GM08714 (cell line): ENCODE results near the gene CYP24A1.

ENCODE experiments used
- H3K4me3 ChIP-seq: fragments of 200-500 bp; sonication (Bioruptor generic); 2 replicates; pipeline ENCODE4 v1.5.1; 2014; ENCODE audit warnings: mild to moderate bottlenecking, low read length, inconsistent platforms
- ZNF274 ChIP-seq: IDR thresholded peaks from 2 replicates; pipeline ENCODE4 v1.6.1; 2012; ENCODE audit warnings: mild to moderate bottlenecking, low read depth, low read length

CYP24A1 gene

GRCh38 chr20:54173653-54174456 is at the start of gene CYP24A1:
CYP24A1 (minus strand) TSS chr20:54173986; CDS start chr20:54173579, 407 bp downstream.
- no peak within 1 kb of the TSS for H3K4me3 ChIP-seq
- no peak for TF ChIP-seq ZNF274

GRCh38 chr20:54223285-54223684 is 49.5 kb upstream of the CYP24A1 start:
- H3K4me3 ChIP-seq: no peak overlapping the region
- no peak for TF ChIP-seq ZNF274

DNA sequence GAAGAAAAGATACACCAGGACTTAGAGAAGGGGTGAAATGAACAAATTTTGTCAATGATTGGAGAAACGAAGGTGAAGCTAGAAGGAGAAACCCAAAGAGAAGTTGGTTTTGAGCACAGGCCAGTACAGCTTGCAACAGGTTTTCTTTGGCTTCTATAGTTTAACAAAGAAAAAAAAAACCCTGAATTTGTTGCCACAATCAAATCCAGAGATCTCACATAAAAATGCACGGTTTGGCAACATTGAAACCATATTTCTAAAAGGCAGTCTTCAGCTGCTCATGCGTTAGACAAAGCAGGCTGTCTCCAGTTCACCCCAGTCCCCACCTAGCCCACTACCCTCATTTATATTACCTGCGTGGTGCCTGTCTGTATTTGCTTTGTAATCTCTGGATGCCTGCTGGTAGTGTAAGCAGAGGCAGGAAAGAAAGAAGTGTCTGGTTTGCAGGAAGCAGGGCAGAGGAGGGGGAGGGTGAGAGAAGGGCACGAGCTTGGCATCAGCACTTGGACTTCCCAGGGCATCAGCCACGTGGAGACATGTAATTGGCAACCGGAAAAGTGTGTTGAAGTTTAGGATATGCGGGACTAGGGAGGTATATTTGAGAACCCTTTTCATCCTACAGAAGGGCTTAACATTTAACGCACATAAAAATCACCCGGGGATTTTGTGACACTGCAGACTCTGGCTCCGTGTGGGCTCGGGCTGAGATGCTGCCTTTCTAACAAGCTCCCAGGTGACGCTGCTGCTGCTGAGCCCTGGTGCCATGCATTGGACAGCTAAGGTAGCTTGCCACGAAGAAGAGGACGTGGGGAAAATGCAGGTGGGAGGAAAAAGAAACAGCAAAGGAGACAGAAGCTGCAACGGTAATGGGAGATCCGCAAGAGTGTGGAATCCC is 48.5 kb upstream of the CYP24A1 start:
- no peak for TF ChIP-seq ZNF274
- no peak overlapping the region for H3K4me3 ChIP-seq

DNA sequence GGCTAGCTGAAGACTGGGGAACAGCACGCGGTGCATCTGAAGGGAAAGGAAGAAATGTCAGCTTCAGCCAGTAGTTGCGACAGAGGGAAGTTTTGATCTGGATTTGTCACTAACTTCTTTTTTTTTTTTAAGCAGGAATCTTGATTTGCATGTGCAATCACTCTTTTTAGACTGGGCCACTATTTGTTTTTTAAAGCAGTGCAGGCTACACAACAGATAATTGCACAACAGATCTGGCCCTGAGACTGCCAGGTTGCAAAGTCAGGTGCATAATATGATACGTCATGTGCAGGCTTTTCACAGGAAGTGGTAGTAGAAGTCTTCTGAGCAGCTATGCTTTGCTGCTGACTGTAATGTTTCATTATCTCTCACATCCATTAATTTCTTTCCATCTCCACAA is 47.6 kb upstream of the CYP24A1 start:
- H3K4me3 ChIP-seq: no peak overlapping the region
- TF ChIP-seq ZNF274: no peak

GRCh38 chr20:54220722-54221121 is 46.9 kb upstream of the CYP24A1 start:
- H3K4me3 ChIP-seq: no peak overlapping the region
- no peak for TF ChIP-seq ZNF274

- TF ChIP-seq ZNF274: no peak
- H3K4me3 ChIP-seq: no peak overlapping the region
Observed at GRCh38 chr20:54219751-54220426, 46.1 kb upstream of the CYP24A1 start.

GRCh38 chr20:54218470-54218869 is 44.7 kb upstream of the CYP24A1 start:
- no peak overlapping the region for H3K4me3 ChIP-seq
- no peak for TF ChIP-seq ZNF274

DNA sequence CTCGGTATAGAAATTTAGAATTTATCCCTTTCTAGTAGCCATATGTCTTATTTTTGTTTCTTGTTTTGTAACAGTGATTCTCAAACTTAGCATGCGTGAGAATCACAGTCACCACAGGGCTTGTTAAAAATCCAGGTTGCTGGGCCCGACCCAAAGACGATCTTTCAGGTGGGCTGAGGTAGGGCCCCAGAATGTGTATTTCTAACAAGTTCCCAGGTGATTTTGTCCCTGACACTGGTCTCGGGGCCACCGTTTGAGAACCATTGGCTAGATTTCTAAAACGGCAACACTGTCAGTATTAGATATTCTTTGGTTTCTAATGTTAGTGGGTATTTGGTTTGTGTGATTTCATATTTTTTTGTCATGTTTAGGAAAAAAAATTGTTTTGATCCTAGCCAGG is 44.0 kb upstream of the CYP24A1 start:
- no peak overlapping the region for H3K4me3 ChIP-seq
- TF ChIP-seq ZNF274: no peak

- no peak for TF ChIP-seq ZNF274
Observed at GRCh38 chr20:54215157-54215789, 41.5 kb upstream of the CYP24A1 start.

GRCh38 chr20:54214566-54214965 is 40.8 kb upstream of the CYP24A1 start:
- TF ChIP-seq ZNF274: no peak
- H3K4me3 ChIP-seq: no peak overlapping the region

More at GRCh38 chr20:54215157-54215789, 41.5 kb upstream of the CYP24A1 start:
- no peak overlapping the region for H3K4me3 ChIP-seq

DNA sequence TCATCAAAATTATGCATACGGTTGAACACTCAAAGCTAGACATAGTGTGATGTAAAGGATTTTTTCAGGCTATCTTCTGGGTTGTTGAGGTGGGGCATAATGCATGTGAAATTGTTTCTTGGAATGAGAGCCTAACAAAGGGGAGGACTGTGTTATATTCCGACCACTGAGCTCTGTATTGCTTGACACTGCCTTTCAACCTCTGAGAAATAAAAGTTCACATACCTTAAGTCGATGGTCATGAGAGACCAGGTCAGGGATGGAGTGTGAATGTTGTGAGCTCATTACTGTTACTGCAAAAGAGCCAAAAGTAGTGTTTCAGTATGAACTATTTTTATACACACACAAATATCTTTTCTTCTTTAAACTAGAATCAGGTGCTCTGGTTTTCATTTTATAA is 39.1 kb upstream of the CYP24A1 start:
- TF ChIP-seq ZNF274: no peak
- H3K4me3 ChIP-seq: no peak overlapping the region

DNA sequence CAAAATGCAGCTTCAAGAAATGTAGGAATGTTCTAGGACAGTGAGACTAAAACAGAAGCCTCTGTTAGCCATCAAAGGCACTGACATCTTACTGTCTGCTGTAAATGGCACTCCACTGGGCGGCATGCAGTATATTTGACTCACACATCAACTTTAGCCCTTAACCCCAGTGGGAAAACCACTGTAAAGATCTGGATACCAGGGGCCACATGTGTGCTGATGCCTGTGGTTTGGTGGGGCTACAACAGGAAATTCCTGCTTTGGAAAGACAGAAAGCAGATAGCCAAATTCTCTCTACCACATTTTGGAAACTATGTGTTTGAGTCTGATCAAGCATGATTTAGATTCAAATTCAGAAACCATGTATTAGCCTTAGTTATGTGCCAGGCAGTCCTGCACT is 38.4 kb upstream of the CYP24A1 start:
- H3K4me3 ChIP-seq: no peak overlapping the region

GRCh38 chr20:54209216-54209813 is 35.5 kb upstream of the CYP24A1 start:
- no peak for TF ChIP-seq ZNF274
- H3K4me3 ChIP-seq: peak overlapping the region; percentile 83

More for the DNA sequence above, 38.4 kb upstream of the CYP24A1 start:
- no peak for TF ChIP-seq ZNF274
